HG03521 (cell line): ENCODE results near the gene HOXC10.

ENCODE experiments used
- ATAC-seq: cut with Tn5 transposase; IDR thresholded peaks from one replicate; pipeline ENCODE4 v1.9.1; 2021; ENCODE audit warnings: mild to moderate bottlenecking, moderate library complexity; ENCODE audit not compliant: unreplicated experiment

HOXC10 gene

DNA sequence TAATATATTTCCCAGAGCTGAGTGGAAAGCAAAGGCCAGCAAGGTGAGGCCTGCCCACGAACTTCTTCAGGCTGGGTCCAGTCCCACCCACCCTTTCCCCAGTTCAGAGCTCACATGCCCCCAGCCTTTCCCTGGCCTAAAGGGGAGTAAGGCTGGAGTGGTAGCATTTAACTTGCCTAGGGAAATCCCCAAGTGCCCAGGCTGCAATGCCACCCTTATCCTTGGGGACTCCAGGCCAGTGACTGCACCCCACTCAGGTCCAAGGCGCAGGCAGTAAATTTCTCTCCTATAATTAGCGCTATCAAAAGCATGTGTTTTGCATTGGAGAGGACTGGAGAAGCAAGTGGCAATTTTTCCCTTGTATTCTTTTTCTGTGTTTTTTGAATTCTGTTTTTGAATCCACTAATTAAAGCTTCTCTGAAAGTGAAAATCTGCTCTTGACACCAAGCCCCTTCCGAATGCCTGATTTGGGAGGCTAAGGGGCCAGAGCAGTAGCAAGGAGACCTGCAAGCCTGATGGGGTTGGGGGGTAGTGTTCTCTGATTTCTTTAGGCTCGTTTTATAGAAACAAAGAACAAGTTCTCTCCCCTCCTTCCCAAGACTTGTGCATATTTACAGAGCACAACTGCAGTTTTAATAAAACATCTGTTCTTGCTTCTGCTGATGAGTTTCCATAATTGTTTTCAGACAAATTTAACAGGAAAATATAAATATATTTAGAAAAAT is 39.8 kb downstream of the HOXC10 start:
- ATAC-seq: no peak

DNA sequence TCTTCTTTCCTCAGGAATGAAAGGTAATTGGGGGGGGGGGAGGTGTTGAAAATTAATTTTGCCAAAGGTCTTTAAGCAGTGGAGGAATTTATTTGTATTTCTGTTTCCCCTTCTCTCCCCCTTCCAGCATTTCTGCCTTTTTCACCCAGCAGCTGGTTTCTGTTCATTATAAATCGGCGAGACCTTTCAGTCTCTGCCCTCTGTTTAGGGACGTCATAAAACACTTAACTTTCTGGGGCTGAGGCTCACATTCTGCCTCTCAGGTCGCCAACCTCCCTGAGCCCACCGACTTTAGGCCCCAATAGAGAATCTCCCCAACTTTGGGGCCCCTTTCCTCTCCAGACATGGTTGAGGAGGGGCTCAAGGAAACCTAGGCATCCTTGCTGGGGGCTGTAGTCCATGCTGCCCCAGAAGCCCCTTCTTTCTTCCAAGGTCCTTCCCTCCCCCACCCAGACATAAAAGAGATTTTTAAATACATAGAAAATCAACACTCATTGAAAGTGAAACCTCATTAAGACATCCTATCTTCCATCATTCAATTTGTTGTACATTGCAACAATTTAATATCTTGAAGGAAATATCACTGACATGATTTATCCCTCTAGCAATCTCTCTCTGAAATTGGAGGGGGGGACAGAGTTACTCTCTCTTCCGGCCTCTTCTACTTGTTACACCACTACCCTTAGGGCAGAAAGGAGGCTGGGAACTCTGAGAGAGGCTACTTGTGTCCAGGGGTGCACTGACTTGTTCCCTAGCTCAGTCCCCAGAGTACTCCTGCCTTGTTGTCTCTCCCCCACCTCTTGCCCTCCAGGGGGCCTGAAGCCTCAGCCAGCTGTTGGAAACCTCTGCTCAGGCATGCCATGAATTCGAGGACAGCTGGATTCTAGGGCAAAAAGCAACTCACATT is 40.8 kb downstream of the HOXC10 start:
- ATAC-seq: no peak

DNA sequence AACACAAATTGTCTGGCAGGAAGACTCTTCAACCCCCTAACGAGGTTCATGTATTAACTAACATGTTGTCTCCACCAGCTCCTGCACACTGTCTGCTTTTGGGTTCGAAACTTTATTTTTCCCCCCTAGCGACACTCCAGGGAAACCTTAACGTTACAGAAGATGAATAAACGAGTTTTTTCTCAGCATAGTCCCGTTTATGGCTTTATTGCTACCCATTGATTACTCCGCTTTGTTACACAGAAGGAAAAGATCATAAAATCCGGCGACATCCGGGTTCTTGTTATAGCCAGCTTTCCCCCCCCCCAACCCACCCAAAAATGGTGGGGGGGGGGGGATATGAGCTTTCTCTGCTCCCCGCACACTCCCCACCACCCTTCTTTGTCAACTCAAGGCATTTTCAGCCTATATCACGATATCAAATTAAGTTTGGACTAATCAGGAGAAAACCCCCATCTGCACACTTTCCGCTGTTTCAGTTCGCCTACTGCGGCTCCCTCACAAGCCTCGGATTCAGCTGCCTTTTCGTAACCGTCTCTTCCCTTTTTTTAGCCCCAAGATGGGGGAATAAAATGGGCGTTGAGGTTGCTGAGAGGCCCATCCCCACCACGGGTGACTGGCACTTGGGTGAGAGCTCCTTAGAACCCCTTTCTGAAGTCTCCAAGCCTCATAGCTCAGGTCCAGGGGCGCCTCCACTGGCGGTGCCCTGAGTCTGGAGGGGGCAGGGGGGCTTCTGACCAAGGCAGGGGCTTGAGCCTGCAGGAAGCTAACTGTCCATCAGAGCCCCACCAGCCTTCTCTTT is 41.9 kb downstream of the HOXC10 start:
- ATAC-seq: no peak

DNA sequence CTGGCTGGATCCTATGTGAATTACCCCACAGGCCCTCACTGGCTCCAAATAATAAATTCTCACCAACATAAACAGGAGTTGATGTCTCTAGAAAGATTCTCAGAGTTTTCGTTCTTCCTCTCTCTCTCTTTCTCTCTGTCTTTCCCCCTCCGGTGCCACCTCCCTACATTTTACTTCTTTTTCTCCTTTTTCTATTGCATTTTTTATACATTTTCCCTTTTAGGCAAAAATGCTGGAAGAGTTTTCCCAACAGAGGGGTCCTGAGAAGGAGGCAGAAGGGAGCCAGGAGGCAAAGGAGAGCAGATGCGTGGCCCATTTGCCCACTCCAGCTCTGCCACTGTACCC is 42.5 kb downstream of the HOXC10 start:
- ATAC-seq: no peak

DNA sequence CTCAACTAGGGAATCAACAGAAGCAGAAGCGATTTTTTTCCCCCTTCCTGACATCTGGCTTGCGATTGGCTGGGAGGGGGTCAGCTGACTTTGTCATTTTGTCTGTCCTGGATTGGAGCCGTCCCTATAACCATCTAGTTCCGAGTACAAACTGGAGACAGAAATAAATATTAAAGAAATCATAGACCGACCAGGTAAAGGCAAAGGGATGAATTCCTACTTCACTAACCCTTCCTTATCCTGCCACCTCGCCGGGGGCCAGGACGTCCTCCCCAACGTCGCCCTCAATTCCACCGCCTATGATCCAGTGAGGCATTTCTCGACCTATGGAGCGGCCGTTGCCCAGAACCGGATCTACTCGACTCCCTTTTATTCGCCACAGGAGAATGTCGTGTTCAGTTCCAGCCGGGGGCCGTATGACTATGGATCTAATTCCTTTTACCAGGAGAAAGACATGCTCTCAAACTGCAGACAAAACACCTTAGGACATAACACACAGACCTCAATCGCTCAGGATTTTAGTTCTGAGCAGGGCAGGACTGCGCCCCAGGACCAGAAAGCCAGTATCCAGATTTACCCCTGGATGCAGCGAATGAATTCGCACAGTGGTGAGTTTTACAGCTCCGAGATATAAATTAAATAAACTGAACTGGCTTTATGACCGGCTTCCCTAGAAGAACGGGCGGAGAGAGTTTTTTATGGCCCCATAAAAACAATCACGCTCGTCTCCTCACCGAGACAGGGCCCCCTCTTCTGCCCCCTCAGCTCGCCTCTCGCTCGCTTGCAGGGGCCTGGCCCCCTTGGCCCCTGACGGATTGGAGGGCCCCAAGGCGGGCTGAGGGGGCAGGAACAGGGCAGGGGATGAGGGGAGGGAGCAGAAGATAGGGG is 43.6 kb downstream of the HOXC10 start, which contains the start of gene HOXC6:
HOXC6 (plus strand) TSS at position 127 of the 888 bp plus-strand sequence; CDS start at position 209, 82 bp downstream.
- ATAC-seq: no peak

DNA sequence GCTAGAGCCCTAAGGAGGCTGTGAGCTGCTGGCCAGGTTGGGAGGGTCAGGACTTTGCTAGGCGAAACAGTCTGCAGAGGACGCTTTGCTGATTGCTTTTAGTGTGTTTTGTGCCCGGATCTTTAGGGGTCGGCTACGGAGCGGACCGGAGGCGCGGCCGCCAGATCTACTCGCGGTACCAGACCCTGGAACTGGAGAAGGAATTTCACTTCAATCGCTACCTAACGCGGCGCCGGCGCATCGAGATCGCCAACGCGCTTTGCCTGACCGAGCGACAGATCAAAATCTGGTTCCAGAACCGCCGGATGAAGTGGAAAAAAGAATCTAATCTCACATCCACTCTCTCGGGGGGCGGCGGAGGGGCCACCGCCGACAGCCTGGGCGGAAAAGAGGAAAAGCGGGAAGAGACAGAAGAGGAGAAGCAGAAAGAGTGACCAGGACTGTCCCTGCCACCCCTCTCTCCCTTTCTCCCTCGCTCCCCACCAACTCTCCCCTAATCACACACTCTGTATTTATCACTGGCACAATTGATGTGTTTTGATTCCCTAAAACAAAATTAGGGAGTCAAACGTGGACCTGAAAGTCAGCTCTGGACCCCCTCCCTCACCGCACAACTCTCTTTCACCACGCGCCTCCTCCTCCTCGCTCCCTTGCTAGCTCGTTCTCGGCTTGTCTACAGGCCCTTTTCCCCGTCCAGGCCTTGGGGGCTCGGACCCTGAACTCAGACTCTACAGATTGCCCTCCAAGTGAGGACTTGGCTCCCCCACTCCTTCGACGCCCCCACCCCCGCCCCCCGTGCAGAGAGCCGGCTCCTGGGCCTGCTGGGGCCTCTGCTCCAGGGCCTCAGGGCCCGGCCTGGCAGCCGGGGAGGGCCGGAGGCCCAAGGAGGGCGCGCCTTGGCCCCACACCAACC is 44.8 kb downstream of the HOXC10 start:
- ATAC-seq: no peak

DNA sequence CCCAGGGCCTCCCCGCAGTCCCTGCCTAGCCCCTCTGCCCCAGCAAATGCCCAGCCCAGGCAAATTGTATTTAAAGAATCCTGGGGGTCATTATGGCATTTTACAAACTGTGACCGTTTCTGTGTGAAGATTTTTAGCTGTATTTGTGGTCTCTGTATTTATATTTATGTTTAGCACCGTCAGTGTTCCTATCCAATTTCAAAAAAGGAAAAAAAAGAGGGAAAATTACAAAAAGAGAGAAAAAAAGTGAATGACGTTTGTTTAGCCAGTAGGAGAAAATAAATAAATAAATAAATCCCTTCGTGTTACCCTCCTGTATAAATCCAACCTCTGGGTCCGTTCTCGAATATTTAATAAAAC is 45.5 kb downstream of the HOXC10 start:
- ATAC-seq: no peak

DNA sequence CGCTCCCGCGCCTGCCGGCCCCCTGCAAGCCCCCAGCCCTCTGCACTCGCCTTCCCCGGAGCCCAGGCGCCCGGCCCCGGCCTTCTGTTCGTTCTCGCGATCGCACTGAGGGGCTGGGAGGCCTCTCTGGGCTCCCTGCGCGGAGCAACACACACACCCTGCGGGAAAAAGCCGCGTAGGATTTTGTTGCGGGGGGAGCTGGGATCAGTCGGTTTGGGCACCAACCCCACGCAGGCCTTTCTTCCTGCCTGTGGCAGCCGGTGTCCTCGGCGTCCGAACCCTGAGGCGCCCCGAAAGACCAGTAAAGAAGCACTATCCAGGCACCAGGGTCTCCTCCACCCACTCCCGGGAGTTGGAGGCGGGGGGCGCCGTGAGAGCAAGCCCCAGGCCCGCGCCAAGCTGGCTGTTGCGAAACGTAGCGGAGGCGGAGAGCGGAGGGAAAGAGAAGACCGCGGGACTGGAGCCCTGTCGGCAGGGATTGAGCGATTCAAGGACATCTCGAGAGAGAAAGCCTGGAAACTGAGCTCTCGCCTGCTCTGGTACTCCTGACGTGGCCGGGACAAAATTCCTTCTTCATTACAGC is 46.0 kb downstream of the HOXC10 start:
- no peak for ATAC-seq

DNA sequence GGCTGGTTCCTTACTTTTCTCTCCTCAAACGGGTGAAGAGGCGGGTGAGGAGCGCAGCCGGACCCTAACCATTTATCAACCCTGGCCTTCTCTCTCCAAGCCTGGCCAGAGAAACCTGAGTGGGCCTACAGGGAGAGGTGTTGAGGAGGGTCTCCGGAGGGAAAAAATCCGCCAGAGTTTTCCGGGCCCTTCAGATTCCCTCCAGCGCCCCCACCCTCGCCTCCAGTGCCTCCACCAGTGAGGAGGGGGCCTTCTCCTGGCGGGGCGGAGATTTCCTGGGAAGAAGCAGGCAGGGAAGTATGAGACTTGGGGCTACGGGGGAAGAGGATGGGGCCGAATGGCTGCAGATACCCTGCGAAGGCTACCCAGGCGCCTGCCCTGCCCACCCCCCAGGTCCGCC is 46.5 kb downstream of the HOXC10 start:
- ATAC-seq: no peak

DNA sequence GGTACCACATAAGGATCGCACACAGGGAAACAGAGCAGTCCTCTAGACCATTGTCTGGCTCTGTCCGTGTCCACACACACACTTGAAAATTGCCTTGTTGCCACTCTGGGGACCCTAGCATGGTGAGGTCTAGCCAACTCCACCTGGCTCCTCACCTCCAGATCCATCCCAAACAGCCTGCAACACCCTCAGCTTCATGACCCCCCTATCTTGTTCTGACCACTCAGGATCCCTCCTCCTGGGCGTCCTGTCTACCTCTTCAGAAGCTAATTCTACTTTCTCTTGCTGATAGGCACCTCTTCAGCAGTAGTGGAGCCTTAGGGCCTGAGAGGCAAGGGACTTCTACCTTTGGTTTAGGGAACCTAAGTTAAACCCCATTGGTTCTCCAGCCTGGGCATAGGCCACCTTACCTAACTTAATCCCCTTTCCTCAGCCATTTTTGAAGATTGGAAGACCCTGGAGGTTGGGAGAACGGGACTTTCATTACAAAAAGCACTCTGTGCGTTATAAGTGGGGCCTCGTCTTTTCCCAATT is 47.2 kb downstream of the HOXC10 start:
- ATAC-seq: no peak

DNA sequence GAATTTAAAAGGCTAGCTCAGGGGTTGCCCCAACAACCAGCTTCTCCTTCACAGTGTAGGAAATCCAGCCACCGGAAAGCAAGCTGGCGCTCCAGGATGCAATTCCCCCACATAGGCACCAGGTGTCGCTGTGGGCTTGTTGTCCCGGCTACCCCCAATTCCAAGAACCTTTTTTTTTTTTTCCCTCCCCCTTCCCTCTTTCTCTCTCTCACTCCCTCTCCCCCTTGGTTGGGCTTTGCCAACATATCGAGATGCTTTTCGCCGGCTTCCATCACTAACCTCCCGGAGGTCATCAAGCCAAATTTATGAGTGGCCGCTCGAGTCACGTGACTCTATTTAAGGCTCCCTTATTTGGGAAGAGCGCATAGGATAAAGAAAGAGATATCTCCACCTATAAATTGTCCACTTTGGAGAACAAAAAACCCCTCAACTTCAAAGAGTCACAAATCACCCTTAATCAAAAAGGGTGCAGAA is 47.7 kb downstream of the HOXC10 start, which contains the start of gene HOXC5:
HOXC5 (plus strand) TSS at position 424 of the 474 bp plus-strand sequence. CDS start 73 bp downstream, outside the sequence.
- no peak for ATAC-seq

DNA sequence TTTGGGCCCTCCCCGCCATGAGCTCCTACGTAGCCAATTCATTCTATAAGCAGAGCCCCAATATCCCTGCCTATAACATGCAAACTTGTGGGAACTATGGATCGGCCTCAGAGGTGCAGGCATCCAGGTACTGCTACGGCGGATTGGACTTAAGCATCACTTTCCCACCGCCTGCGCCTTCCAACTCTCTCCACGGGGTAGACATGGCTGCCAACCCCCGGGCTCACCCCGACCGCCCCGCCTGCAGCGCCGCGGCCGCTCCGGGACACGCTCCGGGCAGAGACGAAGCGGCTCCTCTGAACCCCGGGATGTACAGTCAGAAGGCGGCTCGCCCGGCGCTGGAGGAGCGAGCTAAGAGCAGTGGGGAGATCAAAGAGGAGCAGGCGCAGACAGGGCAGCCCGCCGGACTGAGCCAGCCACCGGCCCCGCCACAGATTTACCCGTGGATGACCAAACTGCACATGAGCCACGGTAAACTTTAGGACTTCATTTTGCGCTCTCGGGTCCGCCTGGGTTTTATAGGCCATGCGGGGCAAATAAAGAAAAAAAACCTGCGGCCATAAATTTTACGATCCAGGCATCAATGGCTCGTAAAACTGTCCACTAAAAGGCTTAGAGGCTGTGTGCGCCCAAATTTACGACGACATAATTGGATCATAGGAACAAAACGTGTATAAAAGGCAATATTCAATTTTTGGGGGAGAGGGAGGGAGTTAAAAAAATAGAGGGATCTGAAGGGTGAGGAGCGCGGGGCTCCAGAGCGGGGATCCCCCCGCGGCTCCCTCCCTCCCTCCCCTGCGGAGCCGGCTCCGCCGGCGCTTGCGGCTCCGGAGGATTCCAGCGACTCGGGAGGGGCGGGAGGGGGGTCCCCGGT is 48.4 kb downstream of the HOXC10 start:
- ATAC-seq: no peak

DNA sequence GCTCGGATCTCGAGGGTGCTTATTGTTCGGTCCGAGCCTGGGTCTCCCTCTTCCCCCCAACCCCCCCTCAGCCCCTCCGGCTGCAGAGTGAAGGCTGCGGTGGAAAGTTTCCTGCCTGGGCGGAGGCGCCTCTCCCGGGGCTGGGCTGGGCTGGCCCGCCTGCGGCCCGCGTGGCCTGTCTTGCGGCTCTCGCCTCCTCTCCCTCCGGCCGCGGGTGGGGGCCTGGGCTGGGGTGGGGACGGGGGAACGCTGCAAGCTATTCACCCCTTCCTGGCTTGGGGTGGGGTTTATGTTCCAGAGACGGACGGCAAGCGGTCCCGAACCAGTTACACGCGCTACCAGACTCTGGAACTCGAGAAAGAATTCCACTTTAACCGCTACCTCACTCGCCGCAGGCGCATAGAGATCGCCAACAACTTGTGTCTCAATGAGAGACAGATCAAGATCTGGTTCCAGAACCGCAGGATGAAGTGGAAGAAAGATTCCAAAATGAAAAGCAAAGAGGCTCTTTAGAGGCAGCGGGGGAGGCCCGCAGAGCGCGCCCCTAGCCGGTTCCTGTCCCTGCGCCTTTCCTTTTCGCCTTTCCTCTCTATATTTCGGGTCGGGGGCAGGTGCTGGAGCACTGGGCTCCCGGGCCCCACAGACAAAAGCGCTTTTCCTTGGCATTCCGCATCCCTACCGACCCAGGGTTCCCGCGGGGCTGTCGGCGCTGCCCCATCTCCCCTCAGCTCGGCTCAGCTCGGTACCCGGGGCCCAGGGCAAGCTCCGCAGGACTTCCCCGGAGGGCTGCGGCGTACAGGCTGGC is 49.2 kb downstream of the HOXC10 start:
- no peak for ATAC-seq

DNA sequence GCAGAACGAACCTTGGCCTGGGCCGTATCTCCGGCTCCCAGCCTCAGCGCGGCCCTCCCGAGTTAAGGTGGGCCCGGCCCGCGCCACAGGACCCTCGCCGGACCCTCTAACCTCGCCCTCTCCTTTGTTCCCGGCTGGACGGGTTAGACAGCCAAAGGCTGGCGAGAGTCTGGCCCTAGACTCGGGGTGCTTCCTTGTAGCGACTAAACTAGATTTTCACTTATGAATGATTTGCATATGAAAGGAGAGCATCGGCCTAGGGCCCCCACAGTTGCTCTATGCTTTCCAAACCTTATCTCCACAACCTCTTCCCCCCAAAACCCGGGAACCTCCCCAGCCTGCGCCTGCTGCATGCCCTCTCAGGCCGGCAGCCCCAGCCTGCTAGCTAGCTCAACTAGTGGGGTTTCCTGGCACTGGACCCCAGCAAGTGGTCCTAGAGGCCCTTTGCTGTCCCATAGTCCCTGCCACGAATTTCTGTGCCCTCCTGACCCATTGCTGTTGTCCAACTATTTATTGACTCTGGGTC is 49.9 kb downstream of the HOXC10 start:
- no peak for ATAC-seq

DNA sequence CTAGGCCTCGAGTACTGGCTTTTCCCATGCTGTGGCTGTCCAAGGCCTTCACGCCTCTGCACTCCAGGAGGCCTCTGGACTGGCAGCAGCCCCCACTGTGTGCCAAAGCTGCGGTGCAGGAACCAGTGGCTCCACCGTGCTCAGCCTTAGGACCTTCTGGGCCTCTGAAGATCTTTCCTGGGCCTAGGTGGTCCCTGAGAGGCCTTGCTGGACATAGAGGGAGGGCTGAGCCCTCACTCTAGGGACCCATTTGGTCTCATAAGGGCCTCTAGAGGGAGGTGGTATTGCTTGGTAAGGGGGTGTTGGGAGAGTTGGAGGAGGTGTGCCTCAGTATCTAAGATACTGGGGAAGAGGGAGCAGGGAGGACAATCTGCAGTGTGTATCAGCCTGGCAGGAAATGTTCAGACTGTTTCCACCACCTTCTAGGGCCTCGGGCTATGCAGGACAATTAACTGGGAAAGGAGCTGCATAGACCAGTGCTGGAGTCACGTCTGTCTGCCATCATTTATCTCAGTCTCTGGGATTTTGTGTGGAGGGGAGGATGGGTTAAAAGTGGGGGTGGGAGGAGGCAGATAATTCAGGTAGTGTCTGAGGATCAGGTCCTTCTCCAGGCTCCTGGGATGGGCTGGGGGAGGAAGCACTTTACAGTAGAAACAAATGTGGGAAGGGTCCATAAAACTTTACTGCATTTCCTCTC is 50.8 kb downstream of the HOXC10 start:
- ATAC-seq: no peak
